K562 (cell line): Measurements from ENCODE around the gene ZSCAN1.

Source experiments
- CTCF ChIP-seq, 3 experiments: IDR thresholded peaks in 2 of 3; conservative IDR thresholded peaks in 1 of 3; 2 replicates each; pipeline ENCODE4 v1.5.1; 2011 to 2012; ENCODE audit warnings: low read length in 3 of 3, mild to moderate bottlenecking in 3 of 3, control low read depth in 2 of 3, improper control_type of control experiment in 1 of 3, inconsistent platforms in 1 of 3, low read depth in 1 of 3, mixed read lengths in 1 of 3, moderate library complexity in 1 of 3; ENCODE audit not compliant: insufficient read depth in 2 of 3
- CXXC5 ChIP-seq: fragments of 250-450 bp; sonication (Bioruptor Pico); IDR thresholded peaks from 2 replicates; pipeline ENCODE4 v1.8.0; 2022; ENCODE audit warnings: inconsistent platforms, mild to moderate bottlenecking, moderate library complexity
- FOXA1 ChIP-seq: fragments of 450-650 bp; IDR thresholded peaks from 2 replicates; pipeline ENCODE4 v1.6.1; 2016; ENCODE audit warnings: mild to moderate bottlenecking, borderline replicate concordance
- MITF ChIP-seq: IDR thresholded peaks from 2 replicates; pipeline ENCODE4 v1.6.1; 2014; ENCODE audit warnings: antibody characterized with exemption
- NCOA2 ChIP-seq, 2 experiments: fragments of 450-650 bp; IDR thresholded peaks; 2 replicates each; pipeline ENCODE4 v1.6.1; 2018; ENCODE audit warnings: mild to moderate bottlenecking in 2 of 2, moderate library complexity in 1 of 2; ENCODE audit not compliant: partially characterized antibody in 2 of 2
- NR2C2 ChIP-seq, 2 experiments: fragments of 200-800 bp in 1 of 2; sonication (Bioruptor generic) in 1 of 2; sonication (generic) in 1 of 2; formaldehyde crosslinking in 1 of 2; IDR thresholded peaks; 2 replicates each; pipeline versions ENCODE4 v1.6.1 to v1.8.0; 2016 to 2022; ENCODE audit warnings: mild to moderate bottlenecking in 1 of 2, missing compliant biosample characterization in 1 of 2, missing genetic modification characterization in 1 of 2, missing genetic modification reagents in 1 of 2
- PHF8 ChIP-seq: fragments of 200-600 bp; sonication (generic); IDR thresholded peaks from 2 replicates; pipeline ENCODE4 v1.6.1; 2012; ENCODE audit warnings: mixed run types, mild to moderate bottlenecking, inconsistent platforms, low read length, moderate library complexity, borderline replicate concordance
- POLR3G ChIP-seq: IDR thresholded peaks from 2 replicates; pipeline ENCODE4 v1.6.1; 2011; ENCODE audit not compliant: insufficient read length, insufficient replicate concordance; ENCODE audit errors: extremely low read depth
- RAD21 ChIP-seq, 2 experiments: fragments of 250-450 bp in 1 of 2; fragments of 450-650 bp in 1 of 2; sonication (Bioruptor Pico) in 1 of 2; formaldehyde crosslinking in 1 of 2; IDR thresholded peaks in 1 of 2; conservative IDR thresholded peaks in 1 of 2; 2 replicates each; pipeline versions ENCODE4 v1.4.0 to v1.8.0; 2020 to 2022; ENCODE audit warnings: mild to moderate bottlenecking in 2 of 2, moderate library complexity in 1 of 2
- SMARCA5 ChIP-seq: fragments of 450-650 bp; IDR thresholded peaks from 2 replicates; pipeline ENCODE4 v1.6.1; 2016

GRCh38 chr19:58088521-58089052 lies 54.8 kb downstream of the ZSCAN1 start:
- TF ChIP-seq SMARCA5 (no peak), CTCF (IDR thresholded peaks at IDR 0.05 in 2 of 3, conservative IDR thresholded peaks at IDR 0.05 in 1 of 3; ENCODE audit: insufficient read depth in 2 of 3, low read depth in 1 of 3, low read length in 3 of 3) (no peak), PHF8 (no peak), NR2C2 (CRISPR knock-in tag; IDR thresholded peaks at IDR 0.05) (no peak), NR2C2 (tag; IDR thresholded peaks at IDR 0.05) (no peak), CXXC5 (CRISPR knock-in tag) (no peak), POLR3G (no peak), MITF (no peak), FOXA1 (no peak), RAD21 (CRISPR knock-in tag; conservative IDR thresholded peaks at IDR 0.05 in 1 of 2, IDR thresholded peaks at IDR 0.05 in 1 of 2) (no peak), NCOA2 (IDR thresholded peaks at IDR 0.05; ENCODE audit: partially characterized antibody in 2 of 2) (no peak)
